GM19324 (cell line): ENCODE measurements around the gene YPEL2.
"Not testable (repeated sequence)": the region's sequence is repeated elsewhere in the genome, so short reads cannot be mapped to it uniquely, and the experiment has no call there.

Experiments used
- ATAC-seq: cut with Tn5 transposase; IDR thresholded peaks from one replicate; pipeline ENCODE4 v1.9.1; 2021; ENCODE audit warnings: mild to moderate bottlenecking, moderate library complexity; ENCODE audit not compliant: unreplicated experiment, low FRiP score

The YPEL2 gene

DNA sequence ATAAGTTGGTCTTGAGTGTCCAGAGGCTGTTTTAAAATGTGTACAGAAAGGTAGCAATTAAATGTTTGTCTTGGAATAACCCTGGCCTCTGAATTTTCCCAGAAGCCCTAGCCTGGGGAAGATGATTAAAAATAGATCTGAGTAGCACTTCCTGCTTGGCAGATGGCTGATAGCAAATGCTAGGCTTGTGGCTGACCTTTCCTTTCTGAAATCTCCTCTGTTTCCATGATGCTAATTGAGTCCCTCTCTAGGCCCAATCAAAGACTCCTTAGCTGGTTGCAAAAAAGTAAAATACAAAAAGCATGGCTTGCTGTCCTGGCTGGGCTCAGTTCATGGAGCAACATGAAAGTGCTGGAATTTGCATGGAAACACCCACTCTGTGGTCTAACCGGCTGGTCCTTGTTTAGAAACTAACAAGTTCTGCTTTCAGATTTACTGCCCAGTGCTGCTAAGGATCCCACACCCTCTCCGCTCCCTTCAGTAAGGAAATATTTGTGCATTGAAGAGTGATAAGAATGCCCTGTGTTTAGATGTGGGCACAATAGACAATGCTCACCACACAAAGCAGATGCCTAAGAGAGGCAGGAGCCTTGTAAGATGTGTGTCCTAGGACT, 40.8 kb downstream of the YPEL2 start:
- ATAC-seq = no peak

DNA sequence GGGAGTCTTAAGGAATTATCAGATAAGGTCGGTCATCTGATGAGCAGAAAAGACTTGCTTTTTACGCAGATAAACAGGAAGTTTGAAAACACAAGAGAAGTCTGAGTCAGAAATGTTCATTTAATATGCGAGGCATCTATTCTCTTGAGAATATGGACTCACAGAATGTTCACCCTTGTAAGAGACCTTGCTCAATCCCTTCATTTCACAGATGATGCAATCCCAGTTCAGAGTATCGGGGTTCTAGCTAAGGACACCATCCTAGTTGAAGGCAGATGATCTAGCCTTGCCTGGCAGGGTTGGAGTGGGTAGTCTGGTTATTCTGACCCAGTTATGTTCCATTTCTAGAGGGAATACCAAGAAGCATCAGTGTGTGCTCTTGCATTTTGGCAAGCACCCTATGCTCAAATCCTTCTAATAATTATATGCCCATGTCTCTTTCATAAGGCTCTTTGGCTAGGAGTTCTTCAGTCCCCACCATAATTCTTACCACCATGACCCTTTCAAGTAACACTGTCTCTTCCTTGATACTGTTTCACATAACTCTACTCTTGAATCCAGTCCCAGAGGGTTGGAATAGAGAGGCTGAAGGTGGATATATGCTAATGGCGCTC, 42.5 kb downstream of the YPEL2 start:
- ATAC-seq = no peak

- no peak for ATAC-seq
These were observed 43.2 kb downstream of the YPEL2 start for GRCh38 chr17:59374612-59375011.

DNA sequence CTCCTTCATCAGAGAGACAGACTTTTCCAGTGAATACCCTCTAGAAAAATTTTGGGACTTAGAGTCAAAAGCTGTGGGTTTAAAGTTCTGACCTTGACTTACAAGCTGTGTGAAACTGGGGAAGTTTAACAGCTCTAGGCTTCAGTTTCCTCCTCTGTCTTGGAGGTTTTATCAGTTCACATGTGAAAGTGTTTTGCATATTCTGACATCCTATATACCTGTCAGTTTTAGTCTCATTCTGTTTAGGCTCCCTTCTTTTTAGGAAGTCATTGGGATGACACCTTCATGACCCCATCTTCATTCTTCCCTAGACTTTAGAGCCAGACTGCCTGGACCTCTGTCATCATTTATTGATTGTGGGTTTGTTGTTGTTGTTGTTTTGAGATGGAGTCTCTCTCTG, 44.4 kb downstream of the YPEL2 start:
- peak; percentile 43 for ATAC-seq

- no peak for ATAC-seq
These were observed 45.1 kb downstream of the YPEL2 start for GRCh38 chr17:59376506-59376905.

- ATAC-seq = no peak
These were observed 46.0 kb downstream of the YPEL2 start for GRCh38 chr17:59377410-59377809.

DNA sequence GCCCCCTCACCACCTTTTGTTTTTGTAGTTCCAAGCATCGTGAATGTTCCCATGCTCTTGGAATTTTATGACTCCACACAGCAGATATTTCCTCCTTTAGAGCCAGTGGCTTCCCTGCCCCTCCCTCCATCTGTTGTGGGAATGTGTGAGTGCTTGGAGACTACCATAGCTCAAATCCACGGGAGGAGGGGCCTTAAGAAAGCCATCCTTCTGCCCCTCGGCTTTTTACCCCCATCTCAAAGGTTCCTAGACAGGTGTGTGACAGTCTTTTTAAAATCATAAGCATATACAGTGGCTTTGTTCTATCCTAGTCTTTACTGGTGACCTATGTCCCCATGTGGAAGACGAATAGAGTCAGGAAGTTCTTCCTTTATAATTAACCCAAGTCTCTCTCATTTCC, 47.2 kb downstream of the YPEL2 start:
- no peak for ATAC-seq

GRCh38 chr17:59380474-59380873, 49.0 kb downstream of the YPEL2 start:
- no peak for ATAC-seq

- ATAC-seq = no peak
These were observed 50.5 kb downstream of the YPEL2 start for GRCh38 chr17:59381716-59382570.

- ATAC-seq = no peak
These were observed 52.4 kb downstream of the YPEL2 start for GRCh38 chr17:59383893-59384292.

GRCh38 chr17:59387351-59388068, 56.1 kb downstream of the YPEL2 start:
- ATAC-seq = no peak

DNA sequence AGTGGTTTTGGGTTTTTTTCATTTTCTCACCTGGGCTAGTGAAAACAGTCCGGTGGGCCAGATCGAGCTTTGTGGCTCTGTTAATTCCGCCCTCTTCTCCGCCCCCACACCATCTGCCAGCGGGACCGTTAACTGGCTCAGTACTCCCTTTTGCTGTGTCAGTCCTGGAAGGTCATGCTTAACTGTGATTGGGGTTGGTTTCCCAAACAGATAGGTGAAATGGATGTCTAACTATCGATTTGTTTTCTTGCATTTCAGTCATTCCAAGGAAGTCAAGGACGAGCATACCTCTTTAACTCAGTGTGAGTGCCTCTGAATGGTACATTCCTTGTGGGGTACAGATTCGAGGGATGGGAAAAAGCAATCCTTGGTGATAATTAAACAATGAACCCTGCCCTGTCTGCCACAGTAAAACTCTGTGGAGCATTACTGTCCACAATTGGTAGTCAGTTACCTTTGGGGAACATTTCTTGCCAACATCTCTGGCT, 56.7 kb downstream of the YPEL2 start:
- no peak for ATAC-seq

GRCh38 chr17:59389066-59389465, 57.6 kb downstream of the YPEL2 start:
- ATAC-seq = no peak

GRCh38 chr17:59391021-59391420, 59.6 kb downstream of the YPEL2 start:
- no peak for ATAC-seq

DNA sequence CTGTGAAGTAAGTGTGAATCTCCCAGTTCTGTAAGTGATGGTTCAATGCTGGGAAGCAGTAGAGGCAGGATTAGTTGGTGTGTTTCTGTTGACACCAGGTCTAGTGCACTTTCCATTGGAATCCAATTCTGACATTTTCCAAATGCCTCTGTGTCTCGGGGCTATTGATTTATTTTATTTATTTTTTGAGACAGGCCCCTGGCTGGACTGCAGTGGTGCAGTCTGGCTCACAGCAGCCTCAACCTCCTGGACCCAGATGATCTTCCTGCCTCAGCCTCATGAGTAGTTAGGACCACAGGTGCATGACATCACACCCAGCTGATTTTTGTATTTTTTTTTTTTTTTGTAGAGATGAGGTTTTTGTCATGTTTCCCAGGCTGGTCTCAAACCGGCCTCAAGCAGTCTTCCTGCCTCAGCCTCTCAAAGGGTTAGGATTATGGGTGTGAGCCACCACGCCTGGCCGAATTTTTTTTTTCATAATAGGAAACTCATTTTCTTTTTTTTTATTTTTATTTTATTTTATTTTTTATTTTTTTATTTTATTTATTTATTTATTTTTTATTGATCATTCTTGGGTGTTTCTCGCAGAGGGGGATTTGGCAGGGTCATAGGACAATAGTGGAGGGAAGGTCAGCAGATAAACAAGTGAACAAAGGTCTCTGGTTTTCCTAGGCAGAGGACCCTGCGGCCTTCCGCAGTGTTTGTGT, 61.7 kb downstream of the YPEL2 start:
- no peak for ATAC-seq

GRCh38 chr17:59393742-59394410, 62.4 kb downstream of the YPEL2 start:
- not testable (repeated sequence) for ATAC-seq

GRCh38 chr17:59396134-59396826, 64.8 kb downstream of the YPEL2 start:
- no peak for ATAC-seq

- ATAC-seq = no peak
These were observed 66.0 kb downstream of the YPEL2 start for GRCh38 chr17:59397316-59398073.
